Sigmoid colon (tissue), 4 donors: ENCODE data around the gene ELF1.

ENCODE experiments used
- CTCF ChIP-seq, 4 experiments: fragments of 450-650 bp in 3 of 4; fragments of 200-600 bp in 1 of 4; IDR thresholded peaks; one replicate each; pipeline ENCODE4 v1.5.1; 2016 to 2019; ENCODE audit warnings: antibody characterized with exemption in 4 of 4, mild to moderate bottlenecking in 3 of 4, moderate library complexity in 2 of 4
- EP300 ChIP-seq, 4 donors: sonication (generic); formaldehyde crosslinking; IDR thresholded peaks; one replicate each; pipeline ENCODE4 v1.6.1; 2017; ENCODE audit warnings: antibody characterized with exemption in 4 of 4
- POLR2A ChIP-seq, 2 donors: fragments of 450-650 bp; IDR thresholded peaks; one replicate each; pipeline ENCODE4 v1.6.1; 2016; ENCODE audit warnings: antibody characterized with exemption in 2 of 2, mild to moderate bottlenecking in 2 of 2, moderate library complexity in 2 of 2
- POLR2AphosphoS5 ChIP-seq, 4 donors: sonication (generic); formaldehyde crosslinking; IDR thresholded peaks; one replicate each; pipeline ENCODE4 v1.6.1; 2017; ENCODE audit warnings: antibody characterized with exemption in 4 of 4

GRCh38 chr13:41011382-41011956 lies 7.6 kb downstream of the ELF1 start:
- no peak for TF ChIP-seq CTCF (IDR thresholded peaks at IDR 0.05)
- no peak for TF ChIP-seq POLR2A (IDR thresholded peaks at IDR 0.05)
- no peak for TF ChIP-seq POLR2AphosphoS5 (IDR thresholded peaks at IDR 0.05)
- TF ChIP-seq EP300 (IDR thresholded peaks at IDR 0.05): no peak
